K562 (cell line): ENCODE measurements around the gene MTHFSD. TPM values are rescaled to one million over a fixed set of nuclear protein-coding genes. Genes with fewer than 3 reads are reported as not detected.

Source experiments
- ATAC-seq: fragments of 200-7000 bp; cut with Tn5 transposase; 3 replicates; pipeline ENCODE4 v1.9.1; 2020; ENCODE audit warnings: moderate library complexity
- BruUV-seq: library from RNA; stranded (reverse); fragments of 400-500 nt; replicated peaks from 2 replicates; lab custom pipeline; 2021; lab: Mats Ljungman, UMichigan
- CTCF ChIA-PET: fragments of 300-600 bp; formaldehyde crosslinking; extraction: SDS; loops from one replicate; lab custom pipeline; 2021; ENCODE audit warnings: low intra/inter-chr PET ratio; lab: Yijun Ruan, JAX
- POLR2A ChIA-PET: fragments of 300-600, 350-650 bp; sonication (Branson Sonifier 250); formaldehyde crosslinking; extraction: SDS; loops from one replicate; lab custom pipeline; 2021; ENCODE audit warnings: antibody characterized with exemption, inconsistent platforms; lab: Yijun Ruan, JAX
- DNase-seq, 4 experiments: peaks; one replicate each; pipeline versions ENCODE4 v3.0.0 to v3.0.0-alpha.2; 2011 to 2018; ENCODE audit warnings: low spot score in 3 of 4, mixed read lengths in 3 of 4; ENCODE audit errors: extremely low read depth in 1 of 4
- FAIRE-seq: peaks from 2 replicates; lab custom pipeline; 2011; peaks lifted over from hg19 to GRCh38; lab: Jason Lieb, UNC
- H2AFZ ChIP-seq: 2 replicates; pipeline ENCODE4 v1.6.0; 2011; ENCODE audit warnings: low read depth, low read length, control low read depth, inconsistent platforms
- H3K27ac ChIP-seq: fragments of 200-600 bp; 3 replicates; pipeline ENCODE4 v1.8.0; 2011; ENCODE audit warnings: low read depth, mild to moderate bottlenecking, control low read depth, inconsistent platforms, low read length, moderate library complexity, mixed read lengths; ENCODE audit errors: extremely low read depth
- H3K27me3 ChIP-seq, 2 experiments: fragments of 300-600 bp in 1 of 2; 2 replicates in 1 of 2; 3 replicates in 1 of 2; pipeline versions ENCODE4 v1.6.0 to v1.8.0; 2011; ENCODE audit warnings: inconsistent platforms in 2 of 2, low read length in 2 of 2, mild to moderate bottlenecking in 1 of 2, mixed read lengths in 1 of 2, moderate library complexity in 1 of 2; ENCODE audit not compliant: control insufficient read depth in 2 of 2, insufficient read depth in 2 of 2
- H3K36me3 ChIP-seq: fragments of 300-600 bp; 3 replicates; pipeline ENCODE4 v1.8.0; 2011; ENCODE audit warnings: mild to moderate bottlenecking, low read length, inconsistent platforms; ENCODE audit not compliant: control insufficient read depth, insufficient read depth
- H3K4me1 ChIP-seq, 2 experiments: fragments of 200-600 bp in 1 of 2; replicated peaks in 1 of 2; 2 replicates in 1 of 2; 3 replicates in 1 of 2; pipeline versions ENCODE4 v1.5.1 to v1.8.0; 2011; ENCODE audit warnings: inconsistent platforms in 2 of 2, low read length in 2 of 2, mild to moderate bottlenecking in 1 of 2, mixed read lengths in 1 of 2, moderate library complexity in 1 of 2; ENCODE audit not compliant: control insufficient read depth in 2 of 2, insufficient read depth in 2 of 2
- H3K4me2 ChIP-seq: 2 replicates; pipeline ENCODE4 v1.6.1; 2011; ENCODE audit warnings: low read length, control low read depth, inconsistent platforms, mixed read lengths; ENCODE audit not compliant: insufficient read depth
- H3K4me3 ChIP-seq: fragments of 200-600 bp; sonication (generic), shearing (Covaris generic); 2 replicates; pipeline ENCODE4 v1.5.1; 2016; ENCODE audit warnings: control low read depth, inconsistent platforms
- H3K79me2 ChIP-seq: fragments of 200-600 bp; 3 replicates; pipeline ENCODE4 v1.8.0; 2011; ENCODE audit warnings: low read length, inconsistent platforms; ENCODE audit not compliant: control insufficient read depth, insufficient read depth
- H3K9ac ChIP-seq, 2 experiments: 2 replicates each; pipeline versions ENCODE4 v1.6.0 to v1.6.1; 2011; ENCODE audit warnings: low read depth in 2 of 2, low read length in 2 of 2, control low read depth in 1 of 2, inconsistent platforms in 1 of 2, mild to moderate bottlenecking in 1 of 2, mixed read lengths in 1 of 2; ENCODE audit not compliant: insufficient read depth in 1 of 2
- H3K9me1 ChIP-seq: one replicate; pipeline ENCODE4 v1.6.0; 2011; ENCODE audit warnings: inconsistent platforms, mild to moderate bottlenecking, low read length, moderate library complexity; ENCODE audit not compliant: control insufficient read depth, insufficient read depth
- H3K9me3 ChIP-seq: replicated peaks from 2 replicates; pipeline ENCODE4 v1.5.1; 2011; ENCODE audit warnings: low read depth, low read length, inconsistent platforms; ENCODE audit not compliant: control insufficient read depth, insufficient read depth
- H4K20me1 ChIP-seq: replicated peaks from 2 replicates; pipeline ENCODE4 v1.6.1; 2011; ENCODE audit warnings: low read length, inconsistent platforms, mixed read lengths; ENCODE audit not compliant: control insufficient read depth, insufficient read depth
- CBX5 ChIP-seq: IDR thresholded peaks from 2 replicates; pipeline ENCODE4 v1.6.1; 2014; ENCODE audit warnings: low read depth, borderline replicate concordance
- CHCHD3 ChIP-seq: fragments of 250-450 bp; sonication (Bioruptor Pico); IDR thresholded peaks from 2 replicates; pipeline ENCODE4 v2.1.2; 2022; ENCODE audit warnings: mild to moderate bottlenecking
- HDAC3 ChIP-seq: fragments of 450-650 bp; IDR thresholded peaks from 2 replicates; pipeline ENCODE4 v1.6.1; 2018; ENCODE audit warnings: borderline replicate concordance, mild to moderate bottlenecking, moderate library complexity; ENCODE audit not compliant: partially characterized antibody
- LARP7 ChIP-seq: fragments of 450-650 bp; IDR thresholded peaks from 2 replicates; pipeline ENCODE4 v1.6.1; 2016
- MIER1 ChIP-seq: fragments of 450-650 bp; IDR thresholded peaks from 2 replicates; pipeline ENCODE4 v1.6.1; 2016; ENCODE audit warnings: antibody characterized with exemption, mild to moderate bottlenecking, low read depth
- NCOR1 ChIP-seq: fragments of 450-650 bp; IDR thresholded peaks from 2 replicates; pipeline ENCODE4 v1.6.1; 2016; ENCODE audit warnings: mild to moderate bottlenecking, moderate library complexity
- NFIC ChIP-seq: fragments of 450-650 bp; IDR thresholded peaks from 2 replicates; pipeline ENCODE4 v1.6.1; 2017; ENCODE audit warnings: mild to moderate bottlenecking, inconsistent platforms
- SNRNP70 ChIP-seq: fragments of 200-400 bp; formaldehyde crosslinking; optimal IDR thresholded peaks from 2 replicates; pipeline ENCODE3; 2017; ENCODE audit warnings: low read depth, low read length
- ZNF24 ChIP-seq: fragments of 450-650 bp; IDR thresholded peaks from 2 replicates; pipeline ENCODE4 v1.6.1; 2016
- ZNF311 ChIP-seq: fragments of 250-450 bp; sonication (Bioruptor Pico); IDR thresholded peaks from 2 replicates; pipeline ENCODE4 v1.4.0; 2020; ENCODE audit warnings: mild to moderate bottlenecking, moderate library complexity
- ZNF41 ChIP-seq: fragments of 250-450 bp; sonication (Bioruptor Pico); conservative IDR thresholded peaks from 2 replicates; pipeline ENCODE4 v1.4.0; 2020; ENCODE audit warnings: mild to moderate bottlenecking
- ZNF589 ChIP-seq: fragments of 200-800 bp; sonication (Bioruptor generic); IDR thresholded peaks from 2 replicates; pipeline ENCODE4 v1.6.1; 2016; ENCODE audit warnings: low read depth, missing genetic modification characterization, missing compliant biosample characterization
- ZNF695 ChIP-seq: fragments of 450-650 bp; formaldehyde crosslinking; IDR thresholded peaks from 2 replicates; pipeline ENCODE4 v1.4.0; 2020; ENCODE audit warnings: mild to moderate bottlenecking, moderate library complexity
- WGBS: fragments of 100-300 bp; shearing (Covaris generic); methylation state at CpG from one replicate; pipeline ENCODE4 v1.1.6; 2016; ENCODE audit warnings: low coverage, mixed read lengths; ENCODE audit not compliant: insufficient coverage; ENCODE audit errors: missing lambda C conversion rate; 5-methylcytosine and 5-hydroxymethylcytosine counted together
- in situ Hi-C: fragments of 300-500 bp; cut with MboI; formaldehyde crosslinking; loops from 4 replicates; pipeline ENCODE4 v1.15.0; 2018; ENCODE audit warnings: inconsistent platforms, mixed read lengths
- intact Hi-C: fragments of 100-400 bp; cut with micrococcal nuclease; formaldehyde crosslinking; loops from 2 replicates; pipeline ENCODE4 v1.14.2; 2022
- polyA plus RNA-seq, 8 experiments: library from polyadenylated mRNA; depleted of rRNA in 4 of 8; stranded (reverse) in 5 of 8; unstranded in 3 of 8; fragments of >200 nt; fragmentation: Nextera tagmentation in 2 of 8; fragmentation: Illumina TruSeq in 1 of 8; extraction: Ambion mirVana in 2 of 8; extraction: Trizol in 1 of 8; gene quantifications; 2 replicates each; pipeline versions ENCODE4 v1.2.1 to v1.2.3, GENCODE V29; 2011 to 2014; ENCODE audit warnings: inconsistent platforms in 1 of 8, missing spikeins in 1 of 8
- total RNA-seq, 7 experiments: library from RNA; depleted of rRNA in 6 of 7; stranded (reverse); fragments of >200 nt in 6 of 7; fragmentation: Illumina TruSeq in 2 of 7; extraction: Trizol in 2 of 7; gene quantifications; 2 replicates each; pipeline versions ENCODE4 v1.2.1 to v1.2.3, GENCODE V29; 2011 to 2021; ENCODE audit warnings: low replicate concordance in 1 of 7
- TF ChIP-seq, protein P1 (sequence below), 2 experiments: fragments of 450-650 bp; IDR thresholded peaks; 2 replicates each; pipeline ENCODE4 v1.6.1; 2016
- TF ChIP-seq, protein P2 (sequence below): sonication (generic); formaldehyde crosslinking; IDR thresholded peaks from 2 replicates; pipeline ENCODE4 v1.8.0; 2022; ENCODE audit warnings: missing genetic modification reagents, mild to moderate bottlenecking, borderline replicate concordance

The MTHFSD gene
- total and polyA plus RNA-seq, 9 of the 15 experiments (the other 6 are each of a cell fraction or from before 2014, with no cell fraction given): 3.2 to 20.2 (median 12.0) TPM

DNA sequence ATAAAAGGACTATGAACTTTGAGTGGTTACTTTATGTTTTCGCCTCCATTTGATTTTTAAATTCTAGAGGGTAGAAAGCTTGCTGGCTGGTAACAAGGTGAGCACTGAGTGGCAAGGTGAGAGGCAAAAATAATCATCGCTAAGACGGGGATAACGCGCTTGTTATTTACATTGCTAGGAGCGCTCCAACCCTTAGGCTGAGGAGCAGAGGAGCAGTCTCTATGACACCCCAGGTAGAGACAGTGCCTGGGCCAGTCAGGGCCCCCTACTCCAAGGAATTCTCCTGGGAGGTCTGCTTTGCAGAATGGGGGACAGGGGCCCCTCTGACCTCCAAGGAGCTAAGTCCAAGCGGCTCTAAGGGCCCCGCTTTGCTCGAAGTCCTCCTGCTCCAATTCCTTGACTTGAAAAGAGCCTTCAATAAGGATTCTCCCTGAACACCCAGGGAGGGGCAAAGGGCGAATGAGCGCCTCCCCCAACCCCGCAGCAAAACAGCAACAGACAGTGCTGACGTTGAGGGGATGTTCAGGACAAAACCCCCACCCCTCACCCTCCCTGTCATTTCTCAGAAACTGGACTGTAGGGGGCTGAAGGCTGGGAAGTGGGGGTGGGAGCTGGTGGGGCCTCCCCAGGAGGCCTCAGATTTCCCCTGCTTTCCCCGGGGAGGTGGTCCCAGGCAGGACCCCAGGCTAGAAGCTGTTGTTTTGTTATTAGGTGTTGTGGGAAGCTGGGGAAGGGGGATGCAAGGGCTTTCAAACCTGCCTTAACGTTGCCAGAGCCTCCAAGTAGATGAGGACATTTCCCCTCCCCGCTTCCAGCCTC lies 54.9 kb downstream of the MTHFSD start:
- WGBS: 20% methylated on average over 13 of the region's 16 CpGs
- Histone ChIP-seq H3K9me1 (no peaks in the 10 kb centered on the region), H3K79me2 (no peaks in the 10 kb centered on the region), H2AFZ (no peak overlapping the region), H3K9me3 (no peaks in the 10 kb centered on the region), H3K4me1 (peaks cover 0 to 3% of the 10 kb centered on the region in 2 experiments; a peak in 2 of 5 replicates), H3K4me2 (no peak overlapping the region), H3K27ac (no peak overlapping the region), H4K20me1 (peaks cover 10% of the 10 kb centered on the region; the same call in 1 of the 2 replicates), H3K36me3 (no peaks in the 10 kb centered on the region), H3K27me3 (peaks cover 48 to 79% of the 10 kb centered on the region in 2 experiments), H3K4me3 (no peak overlapping the region)
- POLR2A ChIA-PET: interaction anchor here (1.0 to 1.1 kb wide), 2 partner anchors 17 to 26 kb away, joined by 3 read pairs; no protein-coding TSS in a partner anchor
- in situ Hi-C loops: no loop called here
- no TSS peak for BruUV-seq
- DNase-seq (no peak), ATAC-seq (no peak), FAIRE-seq (no peak)
- CTCF ChIA-PET: no interaction called here
- intact Hi-C loops: no loop called here
- no peak for TF ChIP-seq ZNF41 (CRISPR knock-in tag)
- TF ChIP-seq ZNF24: no peak
- no peak for TF ChIP-seq CHCHD3 (CRISPR knock-in tag)
- TF ChIP-seq ZNF589 (CRISPR knock-in tag): no peak
- TF ChIP-seq ZNF311: no peak
- TF ChIP-seq SNRNP70: no peak
- no peak for TF ChIP-seq NCOR1
- TF ChIP-seq MIER1: no peak
- TF ChIP-seq CBX5: no peak
- TF ChIP-seq HDAC3: no peak
- TF ChIP-seq, protein P1, sequence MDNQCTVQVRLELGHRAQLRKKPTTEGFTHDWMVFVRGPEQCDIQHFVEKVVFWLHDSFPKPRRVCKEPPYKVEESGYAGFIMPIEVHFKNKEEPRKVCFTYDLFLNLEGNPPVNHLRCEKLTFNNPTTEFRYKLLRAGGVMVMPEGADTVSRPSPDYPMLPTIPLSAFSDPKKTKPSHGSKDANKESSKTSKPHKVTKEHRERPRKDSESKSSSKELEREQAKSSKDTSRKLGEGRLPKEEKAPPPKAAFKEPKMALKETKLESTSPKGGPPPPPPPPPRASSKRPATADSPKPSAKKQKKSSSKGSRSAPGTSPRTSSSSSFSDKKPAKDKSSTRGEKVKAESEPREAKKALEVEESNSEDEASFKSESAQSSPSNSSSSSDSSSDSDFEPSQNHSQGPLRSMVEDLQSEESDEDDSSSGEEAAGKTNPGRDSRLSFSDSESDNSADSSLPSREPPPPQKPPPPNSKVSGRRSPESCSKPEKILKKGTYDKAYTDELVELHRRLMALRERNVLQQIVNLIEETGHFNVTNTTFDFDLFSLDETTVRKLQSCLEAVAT (IDR thresholded peaks at IDR 0.05): no peak
- TF ChIP-seq, protein P2, sequence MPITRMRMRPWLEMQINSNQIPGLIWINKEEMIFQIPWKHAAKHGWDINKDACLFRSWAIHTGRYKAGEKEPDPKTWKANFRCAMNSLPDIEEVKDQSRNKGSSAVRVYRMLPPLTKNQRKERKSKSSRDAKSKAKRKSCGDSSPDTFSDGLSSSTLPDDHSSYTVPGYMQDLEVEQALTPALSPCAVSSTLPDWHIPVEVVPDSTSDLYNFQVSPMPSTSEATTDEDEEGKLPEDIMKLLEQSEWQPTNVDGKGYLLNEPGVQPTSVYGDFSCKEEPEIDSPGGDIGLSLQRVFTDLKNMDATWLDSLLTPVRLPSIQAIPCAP (CRISPR knock-in tag): no peak
- TF ChIP-seq NFIC: no peak
- TF ChIP-seq ZNF695 (CRISPR knock-in tag): no peak
- TF ChIP-seq LARP7: no peak
- TF ChIP-seq, all 486 proteins: peak for 0
- no peak overlapping the region for H3K9ac ChIP-seq
